DMS79 (cell line): ENCODE measurements around the gene NKX1-2.
A peak's percentile ranks its signal among the peaks of the same experiment; 100 is the strongest.

Experiments used
- DNase-seq: peaks from one replicate; lab custom pipeline; 2025; lab: John Stamatoyannopoulos, UW

The NKX1-2 gene

DNA sequence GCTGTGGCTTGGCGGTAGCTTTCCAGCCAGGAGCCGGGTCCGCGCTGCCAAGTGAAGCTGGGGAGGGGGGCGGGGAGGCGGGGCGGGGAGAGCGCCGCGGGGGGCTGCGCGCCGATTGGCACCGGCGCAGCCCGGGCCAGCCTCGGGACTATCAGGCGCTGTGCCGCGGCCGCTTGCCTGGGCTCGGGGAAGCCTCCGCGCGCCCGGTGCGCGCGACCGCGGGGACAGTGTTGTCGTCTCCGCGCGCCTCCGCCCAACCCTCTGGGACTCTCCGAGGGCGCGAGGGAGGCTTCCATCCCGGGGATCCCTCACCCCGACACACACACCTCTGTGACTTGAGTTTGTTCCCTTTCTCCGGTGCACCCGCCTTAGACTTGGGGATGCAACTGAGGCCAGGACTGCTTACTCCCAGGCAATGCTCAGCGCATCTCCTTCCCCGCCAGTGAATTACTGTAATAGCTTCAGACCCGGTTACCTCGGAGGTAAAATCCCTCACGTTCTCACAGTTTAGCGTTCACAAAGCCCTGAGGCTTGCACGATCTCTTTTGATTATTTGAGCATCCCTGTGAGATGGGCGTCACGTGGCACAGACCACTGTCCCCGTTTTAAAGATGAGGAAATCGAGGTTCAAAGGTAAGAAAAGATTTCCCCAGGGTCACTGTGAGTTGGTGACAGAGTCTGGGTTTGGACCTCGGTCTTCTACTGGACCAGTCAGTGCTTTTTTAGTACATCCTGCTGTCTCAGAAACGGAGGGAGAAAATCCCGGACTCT lies at the start of gene NKX1-2:
Gene NKX1-2, minus strand, starts transcription at position 24 of the 771 bp plus-strand sequence. CDS start 92 bp downstream, outside the sequence.
- DNase-seq: no peak

- DNase-seq: no peak
Measured at GRCh38 chr10:124498056-124498455, 48.2 kb upstream of the NKX1-2 start.

DNA sequence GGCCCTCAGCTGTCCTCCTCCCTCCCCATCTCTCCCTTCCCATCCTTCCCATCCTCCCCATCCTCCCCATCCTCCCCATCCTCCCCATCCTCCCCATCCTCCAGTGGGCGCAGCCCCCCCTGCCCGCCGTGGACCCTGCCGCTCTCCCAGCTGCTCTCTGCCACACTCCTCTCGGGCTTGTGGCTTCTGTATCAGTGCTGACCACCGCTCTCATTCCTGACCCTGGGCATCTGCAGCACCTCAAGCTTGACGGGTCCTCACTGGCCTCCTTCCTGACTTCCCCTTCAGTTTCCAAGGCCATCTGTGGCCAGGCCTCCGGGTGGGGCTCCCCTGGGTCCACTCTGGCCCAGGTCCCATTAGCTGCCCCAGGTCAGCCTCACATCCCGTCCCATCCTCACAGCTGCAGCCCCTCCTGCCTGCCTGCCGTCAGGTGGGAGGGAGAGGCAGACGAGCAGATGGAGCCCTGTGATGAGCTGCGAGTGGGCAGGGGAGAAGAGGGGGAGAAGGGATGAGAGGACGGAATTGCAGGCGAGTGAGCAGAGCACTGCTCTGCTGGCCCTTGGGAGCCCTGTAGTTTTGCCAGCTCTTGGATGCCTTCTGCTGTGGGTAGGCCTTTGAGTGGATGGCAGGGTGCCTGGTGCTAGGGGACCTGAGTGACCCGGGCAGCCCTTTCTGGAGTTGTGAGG lies 47.5 kb upstream of the NKX1-2 start:
- DNase-seq: no peak

DNA sequence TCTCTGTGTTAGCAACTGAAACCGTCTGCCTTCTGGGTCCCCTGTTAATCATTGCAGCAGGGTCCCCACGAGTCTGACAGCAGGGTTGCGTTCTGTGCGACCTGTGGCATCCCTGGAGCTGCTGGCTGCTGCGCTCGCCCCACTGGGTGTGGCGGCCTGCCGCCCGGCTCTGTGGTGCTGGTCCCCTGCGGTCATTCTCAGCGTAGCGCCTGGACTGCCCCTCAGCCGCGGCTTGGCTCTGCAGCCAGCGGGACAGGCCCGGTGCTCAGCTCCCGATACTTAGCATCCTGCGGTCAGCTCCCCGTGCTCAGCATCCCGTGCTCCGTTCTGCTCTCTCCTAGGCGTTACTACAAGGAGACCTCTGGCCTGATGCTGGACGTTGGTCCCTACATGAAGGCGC lies 46.8 kb upstream of the NKX1-2 start:
- no peak for DNase-seq

GRCh38 chr10:124496150-124496549 lies 46.3 kb upstream of the NKX1-2 start:
- DNase-seq: no peak

- DNase-seq: no peak
Measured at GRCh38 chr10:124495725-124496124, 45.9 kb upstream of the NKX1-2 start.

- no peak for DNase-seq
Measured at GRCh38 chr10:124495162-124495561, 45.3 kb upstream of the NKX1-2 start.

DNA sequence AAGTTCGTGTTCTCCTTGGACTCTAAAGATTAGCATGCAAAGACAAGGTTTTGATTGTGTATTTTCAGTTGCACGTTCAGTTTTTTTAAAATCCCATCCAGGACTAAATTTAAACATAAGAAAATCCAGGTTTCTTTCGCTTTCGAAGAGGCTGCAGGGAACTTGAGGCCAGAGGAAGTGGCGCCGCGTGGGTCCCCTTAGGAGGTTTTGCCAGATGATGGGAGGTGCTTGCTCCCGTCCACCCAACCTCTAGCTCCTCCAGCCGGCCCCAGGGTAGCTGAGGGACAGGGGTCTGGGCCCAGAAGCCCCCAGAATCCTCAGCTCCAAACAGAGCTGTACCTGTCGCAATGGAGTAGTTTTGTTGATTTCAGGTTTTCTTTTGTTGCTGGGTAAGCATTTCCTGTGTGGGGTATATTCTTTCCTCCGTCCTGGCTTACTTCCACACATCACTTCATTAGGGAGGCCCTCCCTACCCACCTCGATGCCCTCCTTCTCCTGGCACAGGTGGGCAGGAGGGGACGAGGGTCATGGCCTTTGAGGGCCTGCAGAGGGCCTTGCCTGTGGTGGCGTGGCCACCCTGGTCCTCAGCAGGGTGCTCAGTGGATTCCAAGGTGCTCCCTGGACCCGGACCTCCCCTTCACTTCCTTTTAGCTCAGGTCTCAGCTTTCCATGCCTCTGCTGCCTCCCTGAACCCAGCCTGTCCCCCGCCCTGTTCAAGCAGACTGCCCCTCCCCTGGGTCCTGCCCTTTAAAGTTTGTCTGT lies 44.4 kb upstream of the NKX1-2 start:
- DNase-seq: no peak

DNA sequence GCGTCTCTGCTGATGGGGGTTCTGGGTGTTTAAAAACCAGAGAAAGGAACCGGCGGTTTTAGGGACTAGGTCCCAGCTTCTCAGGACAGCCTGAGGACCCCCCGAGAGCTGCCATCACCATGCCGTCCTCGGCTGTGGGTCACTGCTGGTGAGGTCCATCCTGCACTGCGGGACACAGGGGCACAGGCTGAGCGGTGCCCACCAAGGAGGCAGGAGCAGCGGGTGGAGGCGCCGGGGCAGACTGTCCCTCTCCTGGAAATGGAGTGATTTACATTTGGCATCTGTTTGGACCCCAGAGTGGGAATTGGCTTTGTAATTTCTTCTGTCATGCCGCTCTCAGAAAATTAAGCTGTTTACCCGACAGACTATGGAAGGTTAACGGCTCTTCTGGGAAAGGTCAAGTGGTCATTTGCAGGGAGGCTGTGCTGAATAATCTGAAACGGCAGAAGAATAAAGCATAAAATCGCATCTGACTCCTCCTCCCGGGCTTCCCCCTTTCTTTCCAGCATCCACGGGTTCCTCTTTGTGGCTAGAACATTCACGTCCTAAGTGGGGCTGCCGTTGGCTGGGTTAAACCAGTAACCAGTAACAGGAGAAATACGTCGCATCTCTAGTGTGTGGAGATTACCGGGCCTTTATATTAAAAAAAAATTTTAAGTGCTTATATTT lies 43.5 kb upstream of the NKX1-2 start:
- DNase-seq: no peak

GRCh38 chr10:124492266-124492665 lies 42.4 kb upstream of the NKX1-2 start:
- no peak for DNase-seq

DNA sequence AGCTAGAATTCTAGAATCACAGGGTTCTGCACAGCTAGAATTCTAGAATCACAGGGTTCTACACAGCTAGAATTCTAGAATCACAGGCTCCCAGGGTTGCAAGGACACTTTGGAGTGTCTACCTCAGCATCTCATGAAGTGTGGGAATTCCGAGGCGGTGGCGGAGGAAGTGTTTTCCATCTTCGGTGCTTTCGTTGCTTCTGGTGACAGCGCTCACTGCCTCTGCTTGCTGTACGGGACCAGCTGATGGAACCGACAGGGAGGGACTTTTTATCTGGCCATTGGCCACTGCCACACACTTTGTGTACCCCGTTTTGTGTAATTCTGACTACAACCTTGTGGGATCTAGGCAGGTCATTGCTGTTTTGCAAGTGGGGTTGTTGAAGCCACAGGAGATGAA lies 41.3 kb upstream of the NKX1-2 start:
- DNase-seq: no peak

- DNase-seq: no peak
Measured at GRCh38 chr10:124486635-124487034, 36.8 kb upstream of the NKX1-2 start.

GRCh38 chr10:124484661-124485060 lies 34.8 kb upstream of the NKX1-2 start:
- DNase-seq: no peak

- DNase-seq: no peak
Measured at GRCh38 chr10:124484031-124484430, 34.2 kb upstream of the NKX1-2 start.

- no peak for DNase-seq
Measured at GRCh38 chr10:124482876-124483275, 33.0 kb upstream of the NKX1-2 start.

GRCh38 chr10:124482236-124482800 lies 32.5 kb upstream of the NKX1-2 start:
- DNase-seq: peak; percentile 58

GRCh38 chr10:124481717-124482116 lies 31.9 kb upstream of the NKX1-2 start:
- DNase-seq: peak; percentile 27

DNA sequence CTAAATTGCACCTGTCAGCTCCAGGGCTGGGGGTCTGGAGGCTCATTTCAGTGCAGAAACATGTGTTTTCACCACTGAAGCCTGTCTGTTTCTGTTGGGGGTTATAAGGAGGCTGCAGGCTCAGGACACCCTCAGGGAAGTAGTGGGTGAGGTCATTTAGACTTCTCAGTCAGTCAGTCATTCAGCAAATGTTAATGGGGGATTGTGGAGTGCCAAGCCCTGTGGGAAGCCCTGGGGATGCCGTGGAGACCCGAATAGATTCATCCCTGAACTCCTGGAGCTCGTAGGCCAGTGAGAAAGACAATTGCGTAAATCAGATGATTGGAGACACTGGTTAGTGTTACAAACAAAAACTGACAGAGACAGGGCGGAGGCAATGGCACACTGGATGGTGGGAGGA lies 31.0 kb upstream of the NKX1-2 start:
- DNase-seq: no peak

- DNase-seq: no peak
Measured at GRCh38 chr10:124478515-124478914, 28.7 kb upstream of the NKX1-2 start.

GRCh38 chr10:124477614-124478363 lies 28.0 kb upstream of the NKX1-2 start:
- no peak for DNase-seq

- no peak for DNase-seq
Measured at GRCh38 chr10:124476043-124476725, 26.3 kb upstream of the NKX1-2 start.
